GM19372 (cell line): ENCODE results near the gene IPO8.
"Not testable (repeated sequence)": the region's sequence is repeated elsewhere in the genome, so short reads cannot be mapped to it uniquely, and the experiment has no call there.

Source experiments
- ATAC-seq: cut with Tn5 transposase; IDR thresholded peaks from one replicate; pipeline ENCODE4 v1.9.1; 2021; ENCODE audit warnings: mild to moderate bottlenecking, low read depth, moderate library complexity; ENCODE audit not compliant: unreplicated experiment

The IPO8 gene

DNA sequence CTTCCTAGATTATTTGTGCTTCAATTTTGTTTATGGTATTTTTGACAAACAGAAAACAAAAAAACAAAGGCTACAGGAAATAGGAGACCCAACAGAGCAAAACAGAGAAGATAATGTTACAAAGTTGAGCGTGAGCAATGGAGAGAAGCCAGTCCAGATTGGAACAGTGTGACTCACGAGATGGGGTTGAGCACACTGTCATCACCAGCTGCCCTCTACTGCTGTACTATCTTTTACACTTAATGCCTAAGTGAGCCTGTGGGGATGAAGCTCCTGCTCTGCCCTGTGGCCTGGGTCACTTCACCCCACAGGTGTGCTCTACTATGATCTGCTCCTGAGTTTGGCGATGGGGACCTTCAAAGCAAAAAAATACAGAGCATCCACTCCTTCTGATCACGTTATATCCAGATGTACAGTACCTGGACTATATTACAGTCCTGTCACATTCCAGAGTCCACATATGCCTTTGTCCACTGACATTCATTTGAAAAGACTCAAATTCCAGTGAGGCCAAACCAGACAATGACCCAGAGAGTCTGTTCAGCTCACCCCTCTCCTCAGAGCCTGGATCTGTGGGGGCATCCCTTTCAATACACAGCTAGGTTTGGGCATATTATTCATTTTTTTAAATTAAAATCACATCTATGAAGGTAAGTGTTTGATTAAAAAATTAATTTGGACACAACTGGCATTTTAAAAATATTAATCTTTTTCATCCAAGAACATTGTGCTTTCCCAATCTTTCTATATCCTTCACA, 4.4 kb downstream of the IPO8 start:
- ATAC-seq = no peak

DNA sequence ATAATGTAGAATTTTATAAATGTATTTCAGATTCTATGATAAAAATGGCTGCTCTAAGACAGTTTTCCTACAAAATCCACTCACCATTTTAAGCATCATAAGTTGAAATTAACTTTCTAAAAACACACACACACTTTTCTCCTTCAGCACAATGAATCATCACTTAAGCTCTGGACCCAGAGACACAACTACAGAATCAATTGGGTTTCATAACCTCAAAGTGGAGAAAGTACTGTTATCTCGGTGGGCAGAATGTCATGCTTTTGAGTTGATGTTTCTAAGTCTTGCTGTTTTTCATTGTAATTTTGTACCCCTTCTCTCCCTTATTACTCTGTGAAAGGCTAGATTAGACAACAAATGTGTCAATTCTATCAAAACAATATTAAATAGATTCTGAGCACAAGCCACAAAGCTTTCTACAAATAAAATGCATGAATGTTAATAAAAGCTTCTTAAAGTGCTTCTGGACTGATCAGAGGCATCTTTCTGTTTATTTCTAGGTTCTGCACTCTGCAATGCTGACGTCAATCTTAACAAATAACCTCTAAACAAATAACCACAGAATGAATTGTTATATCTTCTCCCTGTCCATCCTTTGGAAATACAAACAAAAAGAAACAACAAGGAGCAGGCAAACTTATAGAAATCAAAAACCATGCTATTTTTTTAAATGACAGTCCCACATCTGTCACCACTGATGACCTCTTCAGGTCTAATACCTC, 8.2 kb downstream of the IPO8 start:
- no peak for ATAC-seq

DNA sequence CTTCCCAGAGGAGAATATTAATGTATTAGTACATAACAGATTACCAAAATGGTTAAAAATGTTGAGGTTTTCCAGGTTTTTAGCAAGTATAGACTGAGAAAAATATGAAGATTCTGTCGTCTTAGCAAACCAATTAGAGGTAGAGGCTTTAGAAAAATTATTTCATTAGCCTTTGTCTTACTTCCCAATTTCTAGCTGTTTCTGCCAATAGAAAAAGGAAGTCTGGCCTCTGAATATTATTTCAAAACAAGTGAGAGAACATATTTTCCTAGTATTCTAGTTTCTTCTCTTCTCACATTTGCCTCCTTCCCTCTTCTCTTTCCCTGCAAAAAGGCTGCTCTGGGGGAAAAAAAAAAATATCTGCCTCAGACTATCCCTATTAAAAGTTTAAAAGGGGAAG, 16.4 kb downstream of the IPO8 start:
- ATAC-seq = no peak

DNA sequence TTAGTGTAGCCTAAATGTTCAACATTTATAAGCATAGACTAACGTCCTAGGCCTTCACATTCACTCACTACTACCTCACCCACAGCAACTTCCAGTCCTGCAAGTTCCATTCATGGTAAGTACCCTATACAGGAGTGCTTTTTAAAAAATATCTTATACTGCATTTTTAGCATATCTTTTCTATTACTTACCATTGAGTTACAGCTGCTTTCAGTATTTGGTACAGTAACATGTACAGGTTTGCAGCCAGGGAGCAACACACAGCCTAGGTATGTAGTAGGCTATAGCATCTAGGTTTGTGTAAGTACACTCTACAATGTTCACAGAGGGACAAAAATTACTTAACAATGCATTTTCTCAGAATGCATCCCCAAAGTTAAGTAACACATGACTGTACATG, 17.4 kb downstream of the IPO8 start:
- no peak for ATAC-seq

DNA sequence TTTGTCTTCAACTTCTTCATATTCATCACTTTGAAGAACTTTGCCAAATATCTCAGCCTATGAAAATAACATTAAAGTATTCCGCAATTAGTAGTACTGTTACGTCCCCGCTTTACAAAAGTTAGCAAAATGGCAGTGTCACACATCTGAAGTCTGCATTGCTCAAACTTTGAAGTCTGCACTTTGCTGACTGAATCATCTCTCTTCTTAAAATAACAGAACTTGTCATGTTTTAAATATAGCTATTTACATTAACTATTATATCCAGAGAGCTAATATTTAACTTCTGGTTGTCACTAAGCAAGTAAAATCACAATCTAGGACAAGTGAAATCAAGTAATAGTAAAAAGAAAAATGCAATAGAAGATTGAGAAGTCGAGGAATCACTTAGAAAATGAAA, 34.5 kb downstream of the IPO8 start:
- ATAC-seq = no peak

DNA sequence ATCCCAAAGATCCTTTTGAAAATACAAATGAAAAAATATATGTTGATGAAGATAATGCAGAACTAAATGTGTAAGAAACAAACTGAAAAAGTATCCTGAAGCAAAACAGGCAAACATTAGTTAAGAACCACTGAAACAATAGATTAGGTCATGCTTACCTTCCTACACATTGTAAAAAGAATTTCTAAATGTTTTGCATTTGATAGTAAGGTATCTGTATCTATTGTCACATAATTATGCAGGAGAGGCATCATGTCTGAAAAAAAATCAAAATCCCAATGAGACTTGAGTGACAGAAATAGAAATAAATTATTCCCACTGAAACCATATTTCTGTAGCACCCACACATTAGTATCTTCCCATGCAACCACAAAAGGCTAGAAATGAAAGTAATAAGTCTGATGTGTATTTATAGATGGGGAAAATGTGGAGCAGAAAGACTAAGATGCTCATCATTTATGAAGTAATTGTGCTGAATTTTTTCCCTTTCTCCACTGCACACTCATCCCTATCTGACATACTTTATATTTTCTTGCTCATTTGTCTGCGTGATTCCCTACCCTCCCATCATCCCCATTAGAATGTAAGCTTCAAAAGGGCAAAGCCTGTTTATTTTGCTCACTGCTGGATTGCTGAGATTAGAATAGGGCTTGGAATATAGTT, 43.5 kb downstream of the IPO8 start:
- no peak for ATAC-seq

DNA sequence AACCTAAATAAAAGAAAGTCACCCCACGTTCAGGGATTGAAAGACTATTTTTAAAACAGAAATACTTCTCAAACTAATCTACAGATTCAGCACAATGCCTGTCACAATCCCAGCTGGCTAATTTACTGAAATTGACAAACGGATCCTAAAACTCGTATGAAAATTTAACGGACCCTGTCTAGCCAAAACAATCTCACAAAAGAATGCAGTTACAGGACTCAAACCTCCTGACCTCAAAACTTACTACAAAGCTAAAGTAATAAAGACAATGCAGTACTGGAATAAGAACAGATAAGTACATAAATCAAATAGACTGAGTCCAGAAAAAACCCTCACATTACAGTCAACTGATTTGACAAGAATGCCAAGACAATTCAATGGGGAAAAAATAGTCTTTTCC, 48.8 kb downstream of the IPO8 start:
- ATAC-seq = no peak

DNA sequence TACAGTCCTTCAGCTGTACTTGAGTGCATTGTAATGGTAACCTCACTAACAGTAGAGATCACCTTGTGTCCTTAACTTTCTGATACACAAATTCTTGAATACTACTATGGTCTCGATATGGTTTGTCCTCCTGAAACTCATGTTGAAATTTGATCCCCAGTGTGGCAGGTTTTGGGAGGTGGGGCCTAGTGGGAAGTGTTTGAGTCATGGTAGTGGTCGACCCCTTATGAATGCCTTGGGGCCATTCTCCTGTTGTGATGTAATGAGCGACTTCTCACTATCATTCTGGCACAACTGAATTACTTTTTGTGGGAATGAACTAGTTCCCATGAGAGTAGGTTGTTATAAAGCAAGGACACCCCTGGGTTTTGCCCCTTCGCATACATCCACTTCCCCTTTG, 52.3 kb downstream of the IPO8 start:
- ATAC-seq = no peak

DNA sequence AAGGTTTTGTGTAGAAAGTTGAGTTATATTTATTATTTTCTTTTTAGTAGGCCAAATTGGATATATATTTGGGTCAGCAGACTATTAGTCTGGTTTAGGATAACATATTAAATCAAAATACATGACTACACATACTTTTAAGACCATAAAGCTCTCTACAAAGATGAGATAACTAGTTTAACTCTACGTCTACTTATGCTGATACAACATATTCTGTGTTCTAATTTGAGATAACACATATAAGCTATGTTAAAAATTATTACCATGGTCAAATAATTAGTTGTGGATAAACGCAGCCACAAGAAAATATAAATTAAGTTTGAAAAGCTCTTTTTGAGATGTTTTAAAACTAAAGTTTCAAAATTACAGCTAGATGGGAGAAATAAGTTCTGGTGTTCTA, 55.3 kb downstream of the IPO8 start:
- ATAC-seq = no peak

DNA sequence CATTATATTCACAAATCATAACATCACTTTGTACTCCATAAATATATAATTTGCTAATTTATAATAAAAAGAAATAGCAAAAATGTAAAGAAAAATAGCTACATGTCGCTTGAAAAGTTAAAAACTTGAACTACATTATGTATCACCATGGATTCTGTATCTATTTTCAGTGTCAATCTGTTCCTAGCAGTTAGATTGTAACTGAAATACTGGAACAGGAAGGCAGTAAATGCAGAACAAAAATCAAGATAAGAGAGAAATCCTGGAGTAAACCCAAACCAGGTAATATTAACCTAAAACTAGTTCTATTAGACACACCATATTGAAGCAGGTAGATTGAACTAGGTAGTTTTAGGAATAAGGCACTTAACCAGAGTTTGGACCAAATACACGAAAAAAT, 60.3 kb downstream of the IPO8 start:
- ATAC-seq = no peak

DNA sequence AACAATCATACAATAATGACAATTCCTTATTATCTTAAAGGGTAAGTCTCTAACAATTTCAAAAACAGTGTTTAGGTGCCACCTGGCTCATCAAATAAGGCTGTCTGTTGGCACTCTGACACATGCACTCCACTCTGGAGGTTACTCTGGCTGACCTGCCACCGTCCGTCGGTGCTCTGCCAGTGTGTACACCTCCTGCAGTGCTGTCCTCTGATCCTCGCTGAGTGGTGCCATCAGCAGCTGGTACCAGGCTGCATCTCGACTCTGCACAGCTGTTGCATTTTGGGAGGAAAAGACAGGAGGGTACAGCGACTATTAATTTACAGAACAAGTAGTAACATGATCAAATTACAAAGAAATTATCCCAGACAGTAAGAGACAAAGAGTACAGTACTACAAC, 63.9 kb downstream of the IPO8 start:
- ATAC-seq = no peak

DNA sequence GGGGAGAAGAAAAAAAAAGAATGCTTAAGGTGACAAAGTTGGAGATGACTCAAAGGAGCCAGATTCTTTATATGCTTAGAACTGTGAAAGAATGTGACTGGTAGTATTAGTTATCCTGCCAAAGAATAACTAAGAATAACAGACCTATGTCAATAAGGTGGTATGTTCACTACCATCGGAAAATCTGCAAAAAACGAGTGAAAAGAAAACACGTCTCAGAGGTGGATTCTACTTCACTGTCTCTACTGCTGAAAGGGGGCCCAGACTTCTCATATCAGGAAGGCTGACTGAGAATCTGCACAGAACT, 64.7 kb downstream of the IPO8 start:
- ATAC-seq = no peak

DNA sequence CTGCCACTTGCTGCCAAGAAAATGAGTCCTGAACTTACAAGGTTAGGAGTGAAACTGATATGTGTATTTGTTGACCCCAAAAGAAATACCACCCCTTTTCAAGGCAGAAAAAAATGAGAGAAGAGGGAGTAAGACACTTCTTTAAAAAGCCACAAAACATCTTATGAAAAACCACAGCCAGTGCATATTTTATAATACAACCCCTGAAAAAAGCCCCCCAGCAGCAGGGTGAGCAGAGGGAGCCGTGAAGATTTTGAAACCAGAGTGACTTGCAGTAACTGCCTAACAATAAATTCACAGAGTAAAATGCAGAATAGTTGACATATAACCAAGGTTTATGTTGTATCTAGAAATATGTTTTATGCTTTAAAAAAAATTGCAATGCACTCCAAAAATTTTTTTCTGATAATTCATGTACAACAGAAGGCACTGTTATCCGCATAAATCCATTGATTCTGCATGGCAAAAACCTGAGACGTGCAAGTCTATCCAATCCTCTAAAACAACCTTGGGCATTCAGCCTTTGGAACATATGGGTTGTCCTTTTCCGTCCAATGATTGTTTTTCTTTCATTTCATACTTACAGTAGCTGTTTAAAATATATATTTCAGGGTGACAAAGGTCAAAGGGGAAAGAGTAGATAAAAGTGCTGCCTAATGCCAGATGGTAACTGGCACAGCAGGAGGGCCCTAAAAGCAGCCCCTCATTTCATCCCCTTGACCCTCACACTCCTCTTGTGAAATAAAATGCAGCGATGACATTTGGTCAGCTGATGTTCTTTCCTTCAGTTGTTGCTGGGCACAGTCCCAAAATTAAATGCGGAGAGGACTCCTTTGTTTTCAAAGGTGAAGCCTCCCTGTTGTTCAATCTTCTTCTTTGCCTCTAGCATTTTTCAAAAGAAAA, 65.3 kb downstream of the IPO8 start:
- no peak for ATAC-seq

DNA sequence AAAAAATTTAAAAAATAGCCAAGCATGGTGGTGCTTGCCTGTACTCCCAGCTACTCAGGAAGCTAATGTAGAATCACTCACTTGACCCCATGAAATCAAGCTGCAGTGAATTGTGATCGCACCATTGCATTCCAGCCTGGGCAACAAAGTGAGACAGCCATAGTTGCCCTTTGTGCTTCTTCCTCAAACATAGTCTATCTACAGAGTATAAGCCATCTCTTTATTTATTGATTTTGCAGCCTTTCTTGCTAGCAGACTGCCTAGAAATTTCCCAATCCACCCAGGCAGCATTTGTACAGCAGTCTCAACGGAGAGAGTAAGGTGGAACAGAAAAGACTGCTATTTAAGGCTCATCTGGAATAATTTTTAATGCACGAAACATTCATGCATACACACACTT, 68.8 kb downstream of the IPO8 start:
- no peak for ATAC-seq

DNA sequence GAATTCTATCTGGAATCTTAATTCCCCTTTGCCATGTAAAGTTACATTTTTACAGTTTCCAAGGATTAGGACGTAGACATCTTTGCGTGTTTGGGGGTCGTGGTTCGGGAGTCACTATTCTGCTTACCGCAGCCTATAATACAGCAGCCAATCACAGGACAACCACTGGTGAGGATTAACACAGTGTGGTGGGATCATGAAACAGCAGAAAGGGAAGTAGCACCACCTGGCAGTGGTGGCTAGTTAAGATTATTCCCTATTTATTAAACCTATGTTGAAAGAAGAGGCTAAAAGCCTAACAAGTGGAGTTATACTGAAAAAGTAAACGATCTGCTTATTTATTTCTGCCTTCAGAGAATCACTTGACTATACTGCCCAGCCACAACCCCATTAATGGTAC, 71.7 kb downstream of the IPO8 start:
- no peak for ATAC-seq

DNA sequence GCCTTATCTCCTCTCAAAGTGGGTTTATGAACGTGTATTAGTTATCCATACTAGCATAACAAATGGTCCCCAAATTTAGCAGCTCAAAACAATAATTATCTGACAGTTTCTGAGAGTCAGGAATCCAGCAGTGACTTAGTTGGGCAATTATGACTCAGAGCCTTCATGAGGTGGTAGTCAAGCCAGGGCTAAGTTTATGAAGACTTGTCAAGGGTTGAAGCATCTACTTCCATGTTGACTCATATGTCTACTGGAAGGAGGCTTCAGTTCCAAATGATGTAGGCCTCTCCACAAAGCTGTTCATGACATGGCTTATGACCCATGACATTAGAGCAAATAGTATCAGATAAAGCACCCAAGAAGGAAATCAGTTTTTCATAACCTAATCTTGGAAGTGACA, 73.2 kb downstream of the IPO8 start:
- no peak for ATAC-seq

DNA sequence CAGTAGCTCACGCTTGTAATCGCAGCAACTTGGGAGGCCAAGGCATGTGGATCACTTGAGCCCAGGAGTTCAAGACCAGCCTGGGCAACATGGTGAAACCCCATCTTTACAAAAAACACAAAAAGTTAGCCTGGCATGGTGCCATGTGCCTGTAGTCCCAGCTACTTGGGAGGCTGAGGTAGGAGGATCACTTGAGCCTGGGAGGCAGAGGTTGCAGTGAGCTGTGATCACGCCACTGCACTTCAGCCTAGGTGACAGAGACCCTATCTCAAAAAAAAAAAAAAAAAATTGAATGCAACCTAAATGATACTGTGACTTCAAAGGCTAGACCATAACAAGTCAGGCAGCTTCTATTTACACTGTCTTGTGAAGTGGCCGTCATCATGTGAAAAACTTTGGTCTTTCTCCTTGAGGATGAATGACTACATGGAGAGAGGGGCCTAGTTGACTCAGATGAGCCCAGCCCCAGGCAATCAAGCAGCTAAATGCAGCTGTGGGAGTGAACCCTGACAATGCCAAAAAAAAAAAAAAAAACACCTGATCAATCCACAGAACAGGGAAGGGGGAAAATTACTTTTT, 73.9 kb downstream of the IPO8 start:
- not testable (repeated sequence) for ATAC-seq

DNA sequence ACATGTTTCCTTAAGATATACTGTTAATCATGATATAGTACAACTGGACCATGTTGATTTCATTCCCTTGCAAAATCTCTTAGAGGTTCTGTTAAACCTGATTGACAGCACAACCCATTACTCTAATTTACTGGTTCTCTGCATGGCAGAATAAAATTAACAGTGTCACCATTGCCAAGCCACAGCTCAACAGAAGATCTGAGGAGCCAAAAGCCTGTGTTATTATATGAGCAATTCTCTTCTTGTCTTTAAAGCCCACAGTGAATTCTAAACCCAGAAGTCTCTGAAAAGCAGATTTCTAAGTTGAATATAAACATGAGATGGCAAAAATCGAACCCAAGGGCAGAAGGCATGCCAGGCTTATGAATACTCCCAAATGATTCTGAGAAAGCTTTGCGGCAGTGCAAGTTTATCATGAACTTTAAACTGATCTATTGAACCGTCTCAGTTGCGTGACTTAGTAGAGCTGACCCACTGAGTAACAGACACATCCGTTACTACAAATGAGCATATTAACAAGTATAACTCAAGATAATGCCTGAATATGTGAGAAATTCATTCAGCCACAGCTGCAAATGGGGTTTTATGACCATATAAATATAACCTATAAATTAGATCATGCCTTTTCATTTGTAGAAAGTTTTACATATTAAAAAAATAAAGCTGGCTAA, 78.2 kb downstream of the IPO8 start:
- ATAC-seq = no peak

DNA sequence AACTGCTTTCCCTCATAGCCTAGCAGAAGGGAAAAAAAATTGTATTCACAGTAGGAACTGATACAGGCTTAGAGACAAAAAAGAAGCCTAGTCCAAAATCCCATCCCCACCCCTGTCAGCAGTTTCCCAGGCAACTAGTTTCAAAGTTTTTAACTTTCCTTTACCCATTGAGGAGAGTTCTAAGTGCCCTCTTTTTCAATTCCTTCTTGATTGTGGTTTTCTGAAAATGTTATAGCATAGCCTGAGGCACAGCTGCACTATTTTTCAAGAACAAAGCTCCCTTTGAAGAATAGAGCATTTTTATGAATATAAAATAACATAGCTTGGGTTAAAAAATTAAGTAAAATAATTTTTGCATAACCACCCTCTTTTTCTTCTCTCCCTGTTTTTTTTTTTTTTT, 81.6 kb downstream of the IPO8 start:
- ATAC-seq = no peak
